IPS DF 6.9 (cell line): Measurements from ENCODE around the gene MYO9A.

Experiments
- DNase-seq: peaks from one replicate; pipeline ENCODE4 v3.0.0-alpha.2; 2013; ENCODE audit warnings: low read depth, low spot score
- H3K27ac ChIP-seq: one replicate; pipeline ENCODE4 v1.5.1; 2013; ENCODE audit warnings: low read length, control low read depth
- H3K27me3 ChIP-seq: 2 replicates; pipeline ENCODE4 v1.6.1; 2013; ENCODE audit warnings: mild to moderate bottlenecking, low read length; ENCODE audit not compliant: control insufficient read depth, insufficient read depth
- H3K36me3 ChIP-seq: 2 replicates; pipeline ENCODE4 v1.6.1; 2013; ENCODE audit warnings: low read length; ENCODE audit not compliant: control insufficient read depth, insufficient read depth
- H3K4me1 ChIP-seq: 2 replicates; pipeline ENCODE4 v1.6.1; 2013; ENCODE audit warnings: low read length; ENCODE audit not compliant: control insufficient read depth, insufficient read depth
- H3K4me3 ChIP-seq: 2 replicates; pipeline ENCODE4 v1.5.1; 2013; ENCODE audit warnings: mild to moderate bottlenecking, low read length
- H3K9me3 ChIP-seq: 2 replicates; pipeline ENCODE4 v1.6.1; 2013; ENCODE audit warnings: low read length, inconsistent platforms; ENCODE audit not compliant: control insufficient read depth, insufficient read depth
- whole genome bisulfite sequencing: extraction: QIAGEN DNeasy Blood & Tissue Kit; methylation state at CpG from one replicate; pipeline ENCODE4 v1.1.7; 2013; ENCODE audit warnings: mixed read lengths, missing lambda C conversion rate; ENCODE audit not compliant: insufficient read length, insufficient coverage; 5-methylcytosine and 5-hydroxymethylcytosine counted together

The MYO9A gene

DNA sequence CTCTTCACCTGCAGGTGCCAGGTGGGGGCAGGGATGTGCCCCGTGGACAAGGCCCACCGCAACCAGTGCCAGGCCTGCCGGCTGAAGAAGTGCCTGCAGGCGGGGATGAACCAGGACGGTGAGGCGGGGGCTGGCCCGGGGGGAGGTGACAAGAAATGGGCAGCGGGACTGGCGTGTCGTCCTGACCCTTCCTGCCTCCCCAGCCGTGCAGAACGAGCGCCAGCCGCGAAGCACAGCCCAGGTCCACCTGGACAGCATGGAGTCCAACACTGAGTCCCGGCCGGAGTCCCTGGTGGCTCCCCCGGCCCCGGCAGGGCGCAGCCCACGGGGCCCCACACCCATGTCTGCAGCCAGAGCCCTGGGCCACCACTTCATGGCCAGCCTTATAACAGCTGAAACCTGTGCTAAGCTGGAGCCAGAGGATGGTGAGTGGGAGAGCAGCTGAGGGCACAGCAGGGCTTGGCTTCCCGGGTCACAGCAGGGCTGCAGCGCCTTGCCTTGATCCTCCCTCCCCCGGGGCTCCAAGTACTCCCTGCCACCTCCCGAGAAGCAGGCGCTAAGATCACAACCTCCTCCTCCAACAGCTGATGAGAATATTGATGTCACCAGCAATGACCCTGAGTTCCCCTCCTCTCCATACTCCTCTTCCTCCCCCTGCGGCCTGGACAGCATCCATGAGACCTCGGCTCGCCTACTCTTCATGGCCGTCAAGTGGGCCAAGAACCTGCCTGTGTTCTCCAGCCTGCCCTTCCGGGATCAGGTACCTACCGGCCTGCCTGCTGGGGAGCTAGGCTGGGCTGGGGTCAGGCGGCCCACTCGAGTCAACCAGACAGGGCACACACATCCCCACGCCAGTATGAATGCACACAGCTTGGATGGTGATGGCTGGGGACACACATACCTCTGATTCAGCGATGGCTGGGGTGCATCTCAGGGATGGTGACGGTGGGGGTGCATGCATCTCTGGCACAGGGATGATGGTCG lies 305.9 kb downstream of the MYO9A start:
- Histone ChIP-seq H3K4me3 (no peak overlapping the region), H3K27me3 (no peaks in the 10 kb centered on the region), H3K27ac (no peak overlapping the region), H3K4me1 (peaks cover 8% of the 10 kb centered on the region), H3K36me3 (no peaks in the 10 kb centered on the region), H3K9me3 (no peaks in the 10 kb centered on the region)
- DNase-seq: no peak
- no CpG with 5 or more reads among the region's 38 CpGs for WGBS

- Histone ChIP-seq H3K4me3 (no peak overlapping the region), H3K27me3 (no peaks in the 10 kb centered on the region), H3K27ac (no peak overlapping the region), H3K9me3 (no peaks in the 10 kb centered on the region), H3K36me3 (no peaks in the 10 kb centered on the region), H3K4me1 (peaks cover 11% of the 10 kb centered on the region)
- no peak for DNase-seq
- no CpG with 5 or more reads among the region's 27 CpGs for WGBS
Observed at GRCh38 chr15:71811036-71811736, 306.8 kb downstream of the MYO9A start.

DNA sequence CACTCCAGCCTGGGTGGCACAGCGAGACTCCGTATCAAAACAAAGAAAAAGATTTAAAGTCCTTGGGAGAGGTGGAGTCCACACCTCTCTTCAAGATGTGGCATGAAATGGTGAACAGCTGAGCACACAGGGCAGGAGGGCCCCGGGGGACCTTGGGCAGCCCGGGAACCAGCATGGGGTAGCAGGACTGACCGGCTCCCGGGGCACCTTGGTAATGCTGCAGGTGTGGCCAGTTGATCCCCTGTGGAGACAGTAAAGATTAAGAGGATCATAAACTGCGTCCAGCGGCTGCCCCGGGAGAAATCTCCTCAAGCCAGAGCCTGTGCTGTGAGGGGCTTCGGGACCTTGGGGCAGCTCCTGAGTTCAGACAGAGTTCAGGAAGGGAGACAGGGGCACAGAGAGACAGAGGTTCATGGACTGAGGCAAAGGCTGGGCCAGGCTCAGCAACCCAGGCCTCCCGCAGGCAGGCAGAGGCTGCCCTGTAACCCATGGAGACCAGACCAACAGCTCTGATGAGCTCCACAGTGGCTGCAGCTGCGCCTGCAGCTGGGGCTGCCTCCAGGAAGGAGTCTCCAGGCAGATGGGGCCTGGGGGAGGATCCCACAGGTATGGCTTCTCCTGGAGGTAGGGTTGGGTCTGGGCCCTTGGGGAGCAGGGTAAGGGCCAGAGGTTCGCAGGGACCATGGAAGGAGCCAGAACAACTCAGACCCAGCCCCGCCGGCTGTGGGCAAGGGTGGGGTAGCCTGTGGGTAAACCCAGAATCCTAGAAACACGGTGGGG lies 307.5 kb downstream of the MYO9A start, which contains the start of gene NR2E3:
NR2E3 (plus strand) TSS at position 299 of the 780 bp plus-strand sequence; CDS start at position 489, 190 bp downstream.
- Histone ChIP-seq H3K27ac (no peak within 1 kb of the TSS), H3K36me3 (no peaks in the 10 kb centered on the region), H3K27me3 (no peaks in the 10 kb centered on the region), H3K4me3 (no peak within 1 kb of the TSS), H3K9me3 (no peaks in the 10 kb centered on the region), H3K4me1 (peaks cover 11% of the 10 kb centered on the region)
- WGBS: no CpG with 5 or more reads among the region's 16 CpGs
- DNase-seq: no peak

DNA sequence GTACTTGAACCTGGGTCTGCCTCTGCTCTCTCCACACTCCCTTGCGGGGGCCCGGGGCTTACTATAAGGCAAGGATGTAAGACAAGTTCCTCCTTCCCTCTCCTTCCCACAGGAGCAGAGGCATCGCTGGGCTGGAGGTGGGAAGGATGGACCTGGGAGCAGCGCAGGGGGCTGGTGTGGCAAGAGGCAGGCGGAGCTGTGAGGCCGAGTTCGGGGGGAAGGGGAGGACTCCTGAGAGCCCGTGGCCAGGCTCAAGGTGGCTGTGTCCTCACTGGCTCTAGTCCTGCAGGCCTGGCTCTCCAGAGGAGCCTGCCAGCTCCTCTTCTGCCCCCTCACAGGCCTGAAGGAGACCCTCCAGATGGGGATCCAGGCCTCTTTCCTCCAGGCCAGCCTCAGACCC lies 308.6 kb downstream of the MYO9A start:
- Histone ChIP-seq H3K4me1 (peaks cover 11% of the 10 kb centered on the region), H3K9me3 (no peaks in the 10 kb centered on the region), H3K27ac (no peak overlapping the region), H3K36me3 (no peaks in the 10 kb centered on the region), H3K4me3 (no peak overlapping the region), H3K27me3 (no peaks in the 10 kb centered on the region)
- no CpG with 5 or more reads among the region's 8 CpGs for WGBS
- no peak for DNase-seq

- Histone ChIP-seq H3K36me3 (no peaks in the 10 kb centered on the region), H3K27me3 (no peaks in the 10 kb centered on the region), H3K27ac (no peak overlapping the region), H3K4me3 (no peak overlapping the region), H3K4me1 (peaks cover 11% of the 10 kb centered on the region), H3K9me3 (no peaks in the 10 kb centered on the region)
- no CpG with 5 or more reads among the region's 18 CpGs for WGBS
- DNase-seq: no peak
Observed at GRCh38 chr15:71808311-71809020, 309.5 kb downstream of the MYO9A start.

DNA sequence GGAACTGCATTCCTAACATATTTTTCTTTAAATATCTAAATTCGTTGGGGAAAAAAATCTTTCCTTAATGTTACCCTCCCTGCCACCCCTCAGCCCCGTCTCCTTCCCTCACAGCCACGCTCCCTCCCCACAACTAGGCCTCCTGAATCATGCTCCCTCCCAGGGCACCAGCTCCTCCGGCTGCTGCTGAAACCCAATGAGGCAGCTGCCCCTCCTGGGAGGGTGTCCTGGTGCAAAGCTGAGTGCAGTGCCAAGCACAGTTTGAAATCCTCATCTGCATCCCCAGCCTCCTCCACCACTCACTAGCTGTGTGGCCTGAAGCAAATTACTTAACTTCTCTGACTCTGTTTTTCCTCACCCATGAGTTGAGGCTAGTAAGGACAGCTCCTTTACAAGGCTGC lies 310.3 kb downstream of the MYO9A start:
- Histone ChIP-seq H3K4me1 (peaks cover 11% of the 10 kb centered on the region), H3K4me3 (no peak overlapping the region), H3K27me3 (no peaks in the 10 kb centered on the region), H3K27ac (no peak overlapping the region), H3K9me3 (no peaks in the 10 kb centered on the region), H3K36me3 (no peaks in the 10 kb centered on the region)
- no peak for DNase-seq
- WGBS: no CpG with 5 or more reads among the region's 4 CpGs

- DNase-seq: no peak
- Histone ChIP-seq H3K4me1 (peaks cover 11% of the 10 kb centered on the region; the same call in 1 of the 2 replicates), H3K27me3 (no peaks in the 10 kb centered on the region), H3K4me3 (peak overlapping the region; percentile 4; the same call in 1 of the 2 replicates), H3K36me3 (no peaks in the 10 kb centered on the region), H3K27ac (no peak overlapping the region), H3K9me3 (no peaks in the 10 kb centered on the region)
- WGBS: no CpG with 5 or more reads among the region's 15 CpGs
Observed at GRCh38 chr15:71807125-71807629, 310.8 kb downstream of the MYO9A start.

- Histone ChIP-seq H3K4me1 (peaks cover 11% of the 10 kb centered on the region; the same call in 1 of the 2 replicates), H3K36me3 (no peaks in the 10 kb centered on the region), H3K27ac (no peak overlapping the region), H3K4me3 (no peak overlapping the region), H3K27me3 (no peaks in the 10 kb centered on the region), H3K9me3 (no peaks in the 10 kb centered on the region)
- WGBS: no CpG with 5 or more reads among the region's 7 CpGs
- DNase-seq: no peak
Observed at GRCh38 chr15:71806452-71806931, 311.5 kb downstream of the MYO9A start.

DNA sequence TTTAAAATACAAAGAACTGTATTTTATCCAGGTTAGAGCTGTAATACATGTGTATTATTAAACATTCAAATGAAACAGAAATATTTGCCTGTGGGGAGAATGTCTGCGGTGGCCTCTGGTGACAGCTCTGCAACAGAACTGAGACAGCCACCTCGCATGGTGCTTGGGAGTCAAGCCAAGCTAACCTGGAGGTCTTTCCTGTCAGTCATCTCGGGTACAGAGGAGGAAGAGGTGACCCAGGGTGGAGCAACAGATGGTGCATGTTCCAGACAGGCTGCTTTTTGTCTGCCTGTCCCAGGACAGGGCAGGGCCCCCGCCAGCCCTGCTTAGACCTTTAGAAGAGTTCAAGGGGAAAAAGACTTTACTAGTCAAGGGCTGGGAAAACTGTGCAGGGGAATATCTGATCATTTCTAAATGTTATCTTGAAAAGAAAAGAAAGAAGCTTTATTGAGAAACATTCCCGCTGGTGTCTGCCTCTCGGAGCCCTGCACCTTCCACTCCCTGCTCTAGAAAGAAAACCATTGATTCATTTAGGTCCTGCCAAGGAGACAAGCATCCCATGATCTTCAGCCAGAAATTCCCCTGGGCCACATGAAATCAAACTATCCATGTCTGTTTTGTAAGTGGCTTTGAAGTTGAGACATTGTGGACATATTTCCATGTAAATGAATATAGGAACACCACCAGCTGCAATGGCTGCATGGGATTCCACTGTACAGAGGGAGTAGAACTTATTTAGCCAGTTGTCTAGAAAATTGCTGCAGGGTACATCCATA lies 313.1 kb downstream of the MYO9A start:
- no peaks in the 10 kb centered on the region for H3K27me3 ChIP-seq
- no CpG with 5 or more reads among the region's 6 CpGs for WGBS
- no peaks in the 10 kb centered on the region for H3K9me3 ChIP-seq
- peaks cover 9% of the 10 kb centered on the region; the same call in 1 of the 2 replicates for H3K4me1 ChIP-seq
- DNase-seq: no peak
- no peaks in the 10 kb centered on the region for H3K36me3 ChIP-seq
- no peak overlapping the region for H3K27ac ChIP-seq
- H3K4me3 ChIP-seq: no peak overlapping the region
